Smooth muscle cell (in vitro differentiated cells): ENCODE results near the gene ANKRD24. TPM values are rescaled to one million over a fixed set of nuclear protein-coding genes. Genes with fewer than 3 reads are reported as not detected.

Experiments
- DNase-seq: peaks from one replicate; lab custom pipeline; 2025; ENCODE audit not compliant: unreplicated experiment; lab: John Stamatoyannopoulos, UW
- H2AFZ ChIP-seq: fragments of 200-600 bp; sonication (generic); 2 replicates; pipeline ENCODE4 v1.6.0; 2016; ENCODE audit warnings: antibody characterized with exemption, low read depth, mild to moderate bottlenecking
- H3F3A ChIP-seq: fragments of 200-600 bp; sonication (generic); 2 replicates; pipeline ENCODE4 v1.6.0; 2017; ENCODE audit warnings: antibody characterized with exemption, low read depth
- H3K27ac ChIP-seq: fragments of 200-600 bp; sonication (generic); 2 replicates; pipeline ENCODE4 v1.5.1; 2016; ENCODE audit warnings: low read depth, mild to moderate bottlenecking
- H3K27me3 ChIP-seq: fragments of 200-600 bp; sonication (generic); 2 replicates; pipeline ENCODE4 v1.6.1; 2016; ENCODE audit warnings: low read depth, mild to moderate bottlenecking
- H3K36me3 ChIP-seq: fragments of 200-600 bp; sonication (generic); 2 replicates; pipeline ENCODE4 v1.5.1; 2016; ENCODE audit warnings: low read depth
- H3K4me1 ChIP-seq: fragments of 200-600 bp; sonication (generic); 2 replicates; pipeline ENCODE4 v1.5.1; 2016; ENCODE audit warnings: low read depth
- H3K4me2 ChIP-seq: fragments of 200-600 bp; sonication (generic); 2 replicates; pipeline ENCODE4 v1.6.0; 2016; ENCODE audit warnings: mild to moderate bottlenecking
- H3K4me3 ChIP-seq: fragments of 200-600 bp; sonication (generic); 2 replicates; pipeline ENCODE4 v1.5.1; 2016; ENCODE audit warnings: mild to moderate bottlenecking
- H3K79me2 ChIP-seq: fragments of 200-600 bp; sonication (generic); 2 replicates; pipeline ENCODE4 v1.6.0; 2016; ENCODE audit warnings: low read depth, mild to moderate bottlenecking
- H3K9ac ChIP-seq: fragments of 200-600 bp; sonication (generic); 2 replicates; pipeline ENCODE4 v1.6.0; 2016; ENCODE audit warnings: low read depth
- H3K9me3 ChIP-seq: fragments of 200-600 bp; sonication (generic); replicated peaks from 2 replicates; pipeline ENCODE4 v1.5.1; 2016; ENCODE audit warnings: low read depth
- H4K20me1 ChIP-seq: fragments of 200-600 bp; sonication (generic); 2 replicates; pipeline ENCODE4 v1.6.0; 2016; ENCODE audit warnings: low read depth
- WGBS: methylation state at CpG from one replicate; pipeline ENCODE4 v1.1.7; 2016; ENCODE audit warnings: low lambda C conversion rate; 5-methylcytosine and 5-hydroxymethylcytosine counted together
- polyA plus RNA-seq: library from polyadenylated mRNA; unstranded; fragments of >200 nt; fragmentation: Nextera tagmentation; extraction: Ambion mirVana; gene quantifications from 2 replicates; pipeline ENCODE4 v1.2.1, GENCODE V29; 2016
- total RNA-seq: library from RNA; depleted of rRNA; stranded (reverse); fragments of >200 nt; gene quantifications from 2 replicates; pipeline ENCODE4 v1.2.3, GENCODE V29; 2014
- TF ChIP-seq, protein P1 (sequence below): fragments of 200-600 bp; sonication (generic); IDR thresholded peaks from 2 replicates; pipeline ENCODE4 v1.5.1; 2017; ENCODE audit warnings: borderline replicate concordance, mild to moderate bottlenecking, antibody characterized with exemption; ENCODE audit not compliant: insufficient read depth, poor library complexity, severe bottlenecking

ANKRD24 gene
- total and polyA plus RNA-seq, 2 experiments from 2014 or later = 1.5 TPM; not detected in 1

DNA sequence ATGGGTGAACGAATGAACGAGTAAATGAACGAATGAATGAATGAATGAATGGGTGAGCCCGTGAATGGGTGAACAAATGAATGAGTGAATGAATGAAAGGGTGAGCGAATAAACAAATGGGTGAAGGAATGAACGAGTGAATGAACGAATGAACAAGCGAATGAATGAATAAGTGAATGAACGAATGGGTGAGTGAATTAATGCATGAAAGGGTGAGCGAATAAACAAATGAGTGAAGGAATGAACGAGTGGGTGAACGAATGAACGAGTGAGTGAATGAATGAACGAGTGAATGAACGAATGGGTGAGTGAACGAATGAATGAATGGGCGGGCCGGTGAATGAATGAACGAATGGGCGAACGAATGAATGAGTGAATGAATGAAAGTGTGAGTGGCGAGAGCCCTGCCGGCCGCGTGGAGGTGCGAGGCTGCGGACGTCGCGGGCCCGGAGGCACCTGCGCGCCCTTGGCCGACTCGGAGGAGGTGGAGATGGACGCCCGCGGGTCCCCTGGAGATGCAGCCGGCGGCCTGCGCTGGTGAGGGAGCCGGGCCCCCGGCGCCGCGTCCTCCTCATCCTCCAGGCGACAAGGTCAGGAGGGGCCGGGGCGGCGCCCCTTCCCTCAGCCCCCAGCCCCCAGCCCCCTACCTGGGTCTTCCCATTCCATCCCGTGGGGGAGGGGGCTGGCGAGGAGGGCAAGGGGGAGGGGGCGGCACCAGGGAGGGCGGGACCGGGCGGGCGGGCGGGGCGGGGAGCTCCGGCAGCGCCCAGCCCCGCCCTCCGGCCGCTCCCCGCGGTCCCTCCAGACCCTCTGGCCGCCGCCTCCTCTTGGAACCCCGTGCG is 15.4 kb downstream of the ANKRD24 start:
- TF ChIP-seq, protein P1, sequence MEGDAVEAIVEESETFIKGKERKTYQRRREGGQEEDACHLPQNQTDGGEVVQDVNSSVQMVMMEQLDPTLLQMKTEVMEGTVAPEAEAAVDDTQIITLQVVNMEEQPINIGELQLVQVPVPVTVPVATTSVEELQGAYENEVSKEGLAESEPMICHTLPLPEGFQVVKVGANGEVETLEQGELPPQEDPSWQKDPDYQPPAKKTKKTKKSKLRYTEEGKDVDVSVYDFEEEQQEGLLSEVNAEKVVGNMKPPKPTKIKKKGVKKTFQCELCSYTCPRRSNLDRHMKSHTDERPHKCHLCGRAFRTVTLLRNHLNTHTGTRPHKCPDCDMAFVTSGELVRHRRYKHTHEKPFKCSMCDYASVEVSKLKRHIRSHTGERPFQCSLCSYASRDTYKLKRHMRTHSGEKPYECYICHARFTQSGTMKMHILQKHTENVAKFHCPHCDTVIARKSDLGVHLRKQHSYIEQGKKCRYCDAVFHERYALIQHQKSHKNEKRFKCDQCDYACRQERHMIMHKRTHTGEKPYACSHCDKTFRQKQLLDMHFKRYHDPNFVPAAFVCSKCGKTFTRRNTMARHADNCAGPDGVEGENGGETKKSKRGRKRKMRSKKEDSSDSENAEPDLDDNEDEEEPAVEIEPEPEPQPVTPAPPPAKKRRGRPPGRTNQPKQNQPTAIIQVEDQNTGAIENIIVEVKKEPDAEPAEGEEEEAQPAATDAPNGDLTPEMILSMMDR = no peak
- Histone ChIP-seq H3K27ac (no peak overlapping the region), H3K27me3 (peaks cover 58% of the 10 kb centered on the region), H3K4me2 (peak overlapping the region; percentile 22), H3K36me3 (no peaks in the 10 kb centered on the region), H4K20me1 (no peaks in the 10 kb centered on the region), H2AFZ (no peak overlapping the region), H3K79me2 (no peaks in the 10 kb centered on the region), H3F3A (no peaks in the 10 kb centered on the region), H3K4me1 (no peaks in the 10 kb centered on the region), H3K9ac (no peak overlapping the region), H3K9me3 (no peaks in the 10 kb centered on the region), H3K4me3 (no peak overlapping the region)
- 31% methylated on average over 38 of the region's 70 CpGs for WGBS
- no peak for DNase-seq

DNA sequence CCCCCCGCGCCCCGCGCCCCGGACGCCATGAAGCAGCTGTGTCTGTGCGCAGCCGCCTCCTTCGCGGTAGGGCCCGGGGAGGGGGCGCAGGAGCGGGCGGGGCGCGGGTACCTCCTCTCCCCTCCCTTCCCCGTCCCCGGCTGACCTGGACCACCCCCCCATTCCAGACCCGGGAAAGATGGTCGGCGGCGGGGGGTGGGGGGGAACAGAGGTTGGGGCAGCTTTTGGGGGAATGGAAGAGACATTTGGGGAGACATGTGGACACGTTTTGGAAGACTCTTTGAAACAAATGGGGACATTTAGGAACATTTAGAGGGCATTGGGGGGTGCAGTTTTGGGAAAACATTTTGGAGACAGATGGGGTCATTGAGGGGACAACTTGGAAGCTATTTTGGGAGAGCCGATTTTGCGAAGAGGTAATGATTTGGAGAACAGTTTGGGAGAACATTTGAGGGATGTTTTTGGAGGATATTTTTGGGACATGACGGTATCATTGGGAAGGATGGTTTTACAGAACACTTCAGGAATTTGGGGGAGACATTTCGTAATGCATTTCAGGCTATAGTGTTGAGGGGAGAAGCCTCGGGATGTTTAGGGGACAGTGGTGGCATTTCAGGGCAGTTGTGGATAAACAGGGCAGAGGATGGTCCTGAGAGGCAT is 16.1 kb downstream of the ANKRD24 start:
- no peaks in the 10 kb centered on the region for H4K20me1 ChIP-seq
- no peak overlapping the region for H2AFZ ChIP-seq
- H3K9me3 ChIP-seq = no peaks in the 10 kb centered on the region
- H3K4me2 ChIP-seq = no peak overlapping the region
- H3F3A ChIP-seq = no peaks in the 10 kb centered on the region
- H3K79me2 ChIP-seq = no peaks in the 10 kb centered on the region
- 52% methylated on average over 6 of the region's 28 CpGs for WGBS
- H3K4me1 ChIP-seq = no peaks in the 10 kb centered on the region
- H3K9ac ChIP-seq = no peak overlapping the region
- H3K27ac ChIP-seq = no peak overlapping the region
- no peak for DNase-seq
- no peak overlapping the region for H3K4me3 ChIP-seq
- peaks cover 58% of the 10 kb centered on the region for H3K27me3 ChIP-seq
- TF ChIP-seq, protein P1 = no peak
- no peaks in the 10 kb centered on the region for H3K36me3 ChIP-seq

DNA sequence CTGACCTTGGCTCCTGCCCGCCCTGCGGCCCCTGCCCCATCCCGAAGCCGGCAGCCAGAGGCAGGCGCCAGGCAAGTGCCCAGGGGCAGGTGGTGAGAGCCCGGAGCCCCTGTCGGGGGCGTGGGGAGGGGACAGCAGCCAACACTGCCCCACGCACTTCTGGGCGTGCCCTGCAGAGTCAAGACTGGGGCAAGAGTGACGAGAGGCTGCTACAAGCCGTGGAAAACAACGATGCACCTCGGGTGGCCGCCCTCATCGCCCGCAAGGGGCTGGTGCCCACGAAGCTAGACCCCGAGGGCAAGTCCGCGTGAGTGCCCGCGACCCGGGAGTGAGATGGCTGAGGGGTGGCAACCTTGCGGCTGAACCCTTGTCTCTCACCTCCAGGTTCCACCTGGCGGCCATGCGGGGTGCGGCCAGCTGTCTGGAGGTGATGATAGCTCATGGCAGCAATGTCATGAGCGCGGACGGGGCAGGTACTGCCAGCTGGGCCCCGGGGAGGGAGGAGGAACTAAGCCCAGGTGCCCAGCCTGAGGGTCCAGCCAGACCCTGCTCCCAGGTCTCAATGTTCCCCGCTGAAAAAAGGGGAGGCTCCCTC is 17.3 kb downstream of the ANKRD24 start:
- no peaks in the 10 kb centered on the region for H3K9me3 ChIP-seq
- TF ChIP-seq, protein P1 = no peak
- H3K27ac ChIP-seq = no peak overlapping the region
- H3F3A ChIP-seq = no peaks in the 10 kb centered on the region
- H3K4me1 ChIP-seq = no peaks in the 10 kb centered on the region
- no peak overlapping the region for H2AFZ ChIP-seq
- H4K20me1 ChIP-seq = no peaks in the 10 kb centered on the region
- H3K36me3 ChIP-seq = no peaks in the 10 kb centered on the region
- peaks cover 58% of the 10 kb centered on the region for H3K27me3 ChIP-seq
- WGBS = 46% methylated on average over 31 of the region's 33 CpGs
- no peak for DNase-seq
- H3K79me2 ChIP-seq = no peaks in the 10 kb centered on the region
- H3K4me3 ChIP-seq = no peak overlapping the region
- H3K9ac ChIP-seq = no peak overlapping the region
- no peak overlapping the region for H3K4me2 ChIP-seq
